Measurements from ENCODE around the gene GLI3. TPM values are rescaled to one million over a fixed set of nuclear protein-coding genes. Genes with fewer than 3 reads are reported as not detected.

The GLI3 gene
- total RNA-seq, 1 experiment from 2014 or later, result 46.2 TPM

DNA sequence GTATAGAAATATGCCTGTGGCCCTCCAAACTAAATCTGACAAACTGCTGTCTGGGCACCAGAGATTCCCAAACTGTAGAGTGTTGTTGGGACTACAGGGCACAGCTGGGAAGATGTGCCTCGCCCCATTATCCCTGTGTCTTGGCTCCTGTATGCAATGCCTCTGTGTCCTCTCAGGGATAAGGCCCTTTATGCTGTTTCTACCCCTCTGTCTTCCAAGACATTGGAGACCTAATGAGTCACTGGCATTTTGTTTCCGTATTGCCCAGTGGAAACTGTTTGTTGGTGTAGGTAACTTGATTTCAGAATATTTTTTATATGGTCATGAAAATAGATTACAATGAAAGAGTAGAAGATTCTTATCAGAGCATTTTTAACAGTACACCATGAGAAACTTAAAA, 183.2 kb downstream of the GLI3 start:
- POLR2A ChIA-PET, result no interaction called here
- CTCF ChIA-PET, result interaction anchor here (0.8 kb wide), 1 partner anchor 39 kb away, joined by 4 read pairs; no protein-coding TSS in a partner anchor
- no peak overlapping the region for H3K27ac Mint-ChIP-seq
- H3K9me3 Mint-ChIP-seq, result peaks cover 11% of the 10 kb centered on the region
- ATAC-seq, result no peak
- peaks cover 14% of the 10 kb centered on the region for H3K4me1 Mint-ChIP-seq
- H3K4me3 Mint-ChIP-seq, result no peak overlapping the region
- no peak for DNase-seq (ENCODE audit: low spot score)
- no peaks in the 10 kb centered on the region for H3K27me3 Mint-ChIP-seq (ENCODE audit: low read depth)
- TF ChIP-seq JUN (CRISPR knock-in tag; IDR thresholded peaks at IDR 0.05) (no peak), ZNF232 (CRISPR knock-in tag; IDR thresholded peaks at IDR 0.05) (no peak), ZNF396 (CRISPR knock-in tag; IDR thresholded peaks at IDR 0.05; ENCODE audit: borderline replicate concordance) (no peak), CREB1 (CRISPR knock-in tag; IDR thresholded peaks at IDR 0.05) (no peak)
- TF ChIP-seq, protein P1, sequence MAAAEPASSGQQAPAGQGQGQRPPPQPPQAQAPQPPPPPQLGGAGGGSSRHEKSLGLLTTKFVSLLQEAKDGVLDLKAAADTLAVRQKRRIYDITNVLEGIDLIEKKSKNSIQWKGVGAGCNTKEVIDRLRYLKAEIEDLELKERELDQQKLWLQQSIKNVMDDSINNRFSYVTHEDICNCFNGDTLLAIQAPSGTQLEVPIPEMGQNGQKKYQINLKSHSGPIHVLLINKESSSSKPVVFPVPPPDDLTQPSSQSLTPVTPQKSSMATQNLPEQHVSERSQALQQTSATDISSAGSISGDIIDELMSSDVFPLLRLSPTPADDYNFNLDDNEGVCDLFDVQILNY (CRISPR knock-in tag; IDR thresholded peaks at IDR 0.05), result no peak
- TF ChIP-seq, protein P2, sequence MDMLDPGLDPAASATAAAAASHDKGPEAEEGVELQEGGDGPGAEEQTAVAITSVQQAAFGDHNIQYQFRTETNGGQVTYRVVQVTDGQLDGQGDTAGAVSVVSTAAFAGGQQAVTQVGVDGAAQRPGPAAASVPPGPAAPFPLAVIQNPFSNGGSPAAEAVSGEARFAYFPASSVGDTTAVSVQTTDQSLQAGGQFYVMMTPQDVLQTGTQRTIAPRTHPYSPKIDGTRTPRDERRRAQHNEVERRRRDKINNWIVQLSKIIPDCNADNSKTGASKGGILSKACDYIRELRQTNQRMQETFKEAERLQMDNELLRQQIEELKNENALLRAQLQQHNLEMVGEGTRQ (CRISPR knock-in tag; IDR thresholded peaks at IDR 0.05), result no peak
- TF ChIP-seq, protein P3, sequence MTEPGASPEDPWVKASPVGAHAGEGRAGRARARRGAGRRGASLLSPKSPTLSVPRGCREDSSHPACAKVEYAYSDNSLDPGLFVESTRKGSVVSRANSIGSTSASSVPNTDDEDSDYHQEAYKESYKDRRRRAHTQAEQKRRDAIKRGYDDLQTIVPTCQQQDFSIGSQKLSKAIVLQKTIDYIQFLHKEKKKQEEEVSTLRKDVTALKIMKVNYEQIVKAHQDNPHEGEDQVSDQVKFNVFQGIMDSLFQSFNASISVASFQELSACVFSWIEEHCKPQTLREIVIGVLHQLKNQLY (CRISPR knock-in tag; IDR thresholded peaks at IDR 0.05), result no peak
- H3K36me3 Mint-ChIP-seq, result peaks cover 9% of the 10 kb centered on the region

DNA sequence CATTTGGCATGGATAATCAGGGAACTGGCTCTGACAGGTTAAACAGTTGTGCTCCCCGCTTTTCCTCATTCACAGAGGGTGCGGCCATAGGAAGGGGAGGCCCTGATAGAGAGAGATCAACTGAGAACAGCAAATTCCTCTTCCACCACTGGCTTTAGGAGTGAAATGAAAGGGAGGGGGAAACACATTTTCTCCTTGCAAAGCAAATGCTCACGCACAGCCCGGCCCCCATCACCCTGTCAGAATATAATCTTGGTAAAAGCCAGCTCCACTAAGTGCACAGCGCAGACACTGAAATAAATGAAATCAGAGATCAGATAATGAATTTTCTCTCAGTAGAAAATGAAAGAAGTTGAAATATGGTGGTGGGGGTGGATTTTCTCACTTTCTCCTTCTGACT, 187.2 kb downstream of the GLI3 start:
- ChIA-PET CTCF (no interaction called here), POLR2A (no interaction called here)
- Mint-ChIP-seq H3K27ac (0 out of 2 replicates have a peak overlapping the region, but pooled peaks have one; percentile 39), H3K36me3 (peaks cover 14% of the 10 kb centered on the region), H3K4me1 (peaks cover 14% of the 10 kb centered on the region), H3K4me3 (no peak overlapping the region), H3K27me3 (ENCODE audit: low read depth) (no peaks in the 10 kb centered on the region), H3K9me3 (no peaks in the 10 kb centered on the region)
- TF ChIP-seq, protein P4, sequence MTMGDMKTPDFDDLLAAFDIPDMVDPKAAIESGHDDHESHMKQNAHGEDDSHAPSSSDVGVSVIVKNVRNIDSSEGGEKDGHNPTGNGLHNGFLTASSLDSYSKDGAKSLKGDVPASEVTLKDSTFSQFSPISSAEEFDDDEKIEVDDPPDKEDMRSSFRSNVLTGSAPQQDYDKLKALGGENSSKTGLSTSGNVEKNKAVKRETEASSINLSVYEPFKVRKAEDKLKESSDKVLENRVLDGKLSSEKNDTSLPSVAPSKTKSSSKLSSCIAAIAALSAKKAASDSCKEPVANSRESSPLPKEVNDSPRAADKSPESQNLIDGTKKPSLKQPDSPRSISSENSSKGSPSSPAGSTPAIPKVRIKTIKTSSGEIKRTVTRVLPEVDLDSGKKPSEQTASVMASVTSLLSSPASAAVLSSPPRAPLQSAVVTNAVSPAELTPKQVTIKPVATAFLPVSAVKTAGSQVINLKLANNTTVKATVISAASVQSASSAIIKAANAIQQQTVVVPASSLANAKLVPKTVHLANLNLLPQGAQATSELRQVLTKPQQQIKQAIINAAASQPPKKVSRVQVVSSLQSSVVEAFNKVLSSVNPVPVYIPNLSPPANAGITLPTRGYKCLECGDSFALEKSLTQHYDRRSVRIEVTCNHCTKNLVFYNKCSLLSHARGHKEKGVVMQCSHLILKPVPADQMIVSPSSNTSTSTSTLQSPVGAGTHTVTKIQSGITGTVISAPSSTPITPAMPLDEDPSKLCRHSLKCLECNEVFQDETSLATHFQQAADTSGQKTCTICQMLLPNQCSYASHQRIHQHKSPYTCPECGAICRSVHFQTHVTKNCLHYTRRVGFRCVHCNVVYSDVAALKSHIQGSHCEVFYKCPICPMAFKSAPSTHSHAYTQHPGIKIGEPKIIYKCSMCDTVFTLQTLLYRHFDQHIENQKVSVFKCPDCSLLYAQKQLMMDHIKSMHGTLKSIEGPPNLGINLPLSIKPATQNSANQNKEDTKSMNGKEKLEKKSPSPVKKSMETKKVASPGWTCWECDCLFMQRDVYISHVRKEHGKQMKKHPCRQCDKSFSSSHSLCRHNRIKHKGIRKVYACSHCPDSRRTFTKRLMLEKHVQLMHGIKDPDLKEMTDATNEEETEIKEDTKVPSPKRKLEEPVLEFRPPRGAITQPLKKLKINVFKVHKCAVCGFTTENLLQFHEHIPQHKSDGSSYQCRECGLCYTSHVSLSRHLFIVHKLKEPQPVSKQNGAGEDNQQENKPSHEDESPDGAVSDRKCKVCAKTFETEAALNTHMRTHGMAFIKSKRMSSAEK (CRISPR knock-in tag; IDR thresholded peaks at IDR 0.05; ENCODE audit: borderline replicate concordance), result no peak
- ATAC-seq, result no peak; the same call in 1 of the 2 replicates
- no peak for DNase-seq (ENCODE audit: low spot score)

DNA sequence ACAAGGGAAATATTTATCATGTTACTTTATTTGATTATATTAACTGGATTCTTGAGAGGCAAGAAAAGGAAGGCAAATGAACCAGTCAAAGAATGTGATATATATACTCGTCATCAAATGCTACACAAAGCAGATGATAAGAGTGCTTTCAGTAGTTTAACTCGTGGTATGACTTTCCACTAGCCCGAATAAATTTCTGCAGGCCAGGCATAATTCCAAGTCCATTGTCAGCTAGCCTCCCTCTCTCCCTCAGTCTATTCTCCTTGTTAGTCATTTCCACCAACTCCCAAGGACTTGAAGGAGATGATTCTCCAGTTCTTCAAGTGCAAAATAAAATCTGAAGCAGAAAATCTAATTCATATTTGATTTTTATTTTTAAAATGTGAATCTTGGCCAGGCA, 190.5 kb downstream of the GLI3 start:
- peaks cover 23% of the 10 kb centered on the region for H3K4me1 Mint-ChIP-seq
- H3K27me3 Mint-ChIP-seq (ENCODE audit: low read depth), result no peaks in the 10 kb centered on the region
- ATAC-seq, result no peak
- H3K4me3 Mint-ChIP-seq, result no peak overlapping the region
- CTCF ChIA-PET, result no interaction called here
- no peak overlapping the region for H3K27ac Mint-ChIP-seq
- POLR2A ChIA-PET, result interaction anchor here (0.6 kb wide), 1 partner anchor 13 kb away, joined by 3 read pairs; no protein-coding TSS in a partner anchor
- DNase-seq (ENCODE audit: low spot score), result no peak
- peaks cover 20% of the 10 kb centered on the region for H3K36me3 Mint-ChIP-seq
- no peaks in the 10 kb centered on the region for H3K9me3 Mint-ChIP-seq
- TF ChIP-seq, protein P5, sequence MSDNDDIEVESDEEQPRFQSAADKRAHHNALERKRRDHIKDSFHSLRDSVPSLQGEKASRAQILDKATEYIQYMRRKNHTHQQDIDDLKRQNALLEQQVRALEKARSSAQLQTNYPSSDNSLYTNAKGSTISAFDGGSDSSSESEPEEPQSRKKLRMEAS (CRISPR knock-in tag; IDR thresholded peaks at IDR 0.05), result no peak
- TF ChIP-seq, protein P6, sequence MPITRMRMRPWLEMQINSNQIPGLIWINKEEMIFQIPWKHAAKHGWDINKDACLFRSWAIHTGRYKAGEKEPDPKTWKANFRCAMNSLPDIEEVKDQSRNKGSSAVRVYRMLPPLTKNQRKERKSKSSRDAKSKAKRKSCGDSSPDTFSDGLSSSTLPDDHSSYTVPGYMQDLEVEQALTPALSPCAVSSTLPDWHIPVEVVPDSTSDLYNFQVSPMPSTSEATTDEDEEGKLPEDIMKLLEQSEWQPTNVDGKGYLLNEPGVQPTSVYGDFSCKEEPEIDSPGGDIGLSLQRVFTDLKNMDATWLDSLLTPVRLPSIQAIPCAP (CRISPR knock-in tag; IDR thresholded peaks at IDR 0.05), result no peak
- TF ChIP-seq NFYB (CRISPR knock-in tag; conservative IDR thresholded peaks at IDR 0.05; ENCODE audit: low read depth), result no peak
- no peak for TF ChIP-seq TP53 (CRISPR knock-in tag; IDR thresholded peaks at IDR 0.05)
- TF ChIP-seq, protein P7, sequence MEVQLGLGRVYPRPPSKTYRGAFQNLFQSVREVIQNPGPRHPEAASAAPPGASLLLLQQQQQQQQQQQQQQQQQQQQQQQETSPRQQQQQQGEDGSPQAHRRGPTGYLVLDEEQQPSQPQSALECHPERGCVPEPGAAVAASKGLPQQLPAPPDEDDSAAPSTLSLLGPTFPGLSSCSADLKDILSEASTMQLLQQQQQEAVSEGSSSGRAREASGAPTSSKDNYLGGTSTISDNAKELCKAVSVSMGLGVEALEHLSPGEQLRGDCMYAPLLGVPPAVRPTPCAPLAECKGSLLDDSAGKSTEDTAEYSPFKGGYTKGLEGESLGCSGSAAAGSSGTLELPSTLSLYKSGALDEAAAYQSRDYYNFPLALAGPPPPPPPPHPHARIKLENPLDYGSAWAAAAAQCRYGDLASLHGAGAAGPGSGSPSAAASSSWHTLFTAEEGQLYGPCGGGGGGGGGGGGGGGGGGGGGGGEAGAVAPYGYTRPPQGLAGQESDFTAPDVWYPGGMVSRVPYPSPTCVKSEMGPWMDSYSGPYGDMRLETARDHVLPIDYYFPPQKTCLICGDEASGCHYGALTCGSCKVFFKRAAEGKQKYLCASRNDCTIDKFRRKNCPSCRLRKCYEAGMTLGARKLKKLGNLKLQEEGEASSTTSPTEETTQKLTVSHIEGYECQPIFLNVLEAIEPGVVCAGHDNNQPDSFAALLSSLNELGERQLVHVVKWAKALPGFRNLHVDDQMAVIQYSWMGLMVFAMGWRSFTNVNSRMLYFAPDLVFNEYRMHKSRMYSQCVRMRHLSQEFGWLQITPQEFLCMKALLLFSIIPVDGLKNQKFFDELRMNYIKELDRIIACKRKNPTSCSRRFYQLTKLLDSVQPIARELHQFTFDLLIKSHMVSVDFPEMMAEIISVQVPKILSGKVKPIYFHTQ (CRISPR knock-in tag; IDR thresholded peaks at IDR 0.05), result no peak
- TF ChIP-seq, protein P8, sequence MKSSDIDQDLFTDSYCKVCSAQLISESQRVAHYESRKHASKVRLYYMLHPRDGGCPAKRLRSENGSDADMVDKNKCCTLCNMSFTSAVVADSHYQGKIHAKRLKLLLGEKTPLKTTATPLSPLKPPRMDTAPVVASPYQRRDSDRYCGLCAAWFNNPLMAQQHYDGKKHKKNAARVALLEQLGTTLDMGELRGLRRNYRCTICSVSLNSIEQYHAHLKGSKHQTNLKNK (CRISPR knock-in tag; IDR thresholded peaks at IDR 0.05), result no peak
- no peak for TF ChIP-seq PRRX2 (CRISPR knock-in tag; IDR thresholded peaks at IDR 0.05)
- TF ChIP-seq, protein P3 (CRISPR knock-in tag; IDR thresholded peaks at IDR 0.05), result no peak
- TF ChIP-seq ZNF671 (CRISPR knock-in tag; IDR thresholded peaks at IDR 0.05), result no peak
- no peak for TF ChIP-seq ZNF232 (CRISPR knock-in tag; IDR thresholded peaks at IDR 0.05)
- no peak for TF ChIP-seq KAT7 (CRISPR knock-in tag; IDR thresholded peaks at IDR 0.05; ENCODE audit: borderline replicate concordance)
- TF ChIP-seq CREB1 (CRISPR knock-in tag; IDR thresholded peaks at IDR 0.05), result no peak
- TF ChIP-seq, protein P9, sequence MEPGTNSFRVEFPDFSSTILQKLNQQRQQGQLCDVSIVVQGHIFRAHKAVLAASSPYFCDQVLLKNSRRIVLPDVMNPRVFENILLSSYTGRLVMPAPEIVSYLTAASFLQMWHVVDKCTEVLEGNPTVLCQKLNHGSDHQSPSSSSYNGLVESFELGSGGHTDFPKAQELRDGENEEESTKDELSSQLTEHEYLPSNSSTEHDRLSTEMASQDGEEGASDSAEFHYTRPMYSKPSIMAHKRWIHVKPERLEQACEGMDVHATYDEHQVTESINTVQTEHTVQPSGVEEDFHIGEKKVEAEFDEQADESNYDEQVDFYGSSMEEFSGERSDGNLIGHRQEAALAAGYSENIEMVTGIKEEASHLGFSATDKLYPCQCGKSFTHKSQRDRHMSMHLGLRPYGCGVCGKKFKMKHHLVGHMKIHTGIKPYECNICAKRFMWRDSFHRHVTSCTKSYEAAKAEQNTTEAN (CRISPR knock-in tag; IDR thresholded peaks at IDR 0.05), result no peak

All from WTC11 (cell line).